Effector CD8-positive, alpha-beta T cell (primary cell): ENCODE measurements around the gene RASAL1.

ENCODE experiments used
- DNase-seq: peaks from one replicate; lab custom pipeline; 2025; lab: John Stamatoyannopoulos, UW

Gene RASAL1

DNA sequence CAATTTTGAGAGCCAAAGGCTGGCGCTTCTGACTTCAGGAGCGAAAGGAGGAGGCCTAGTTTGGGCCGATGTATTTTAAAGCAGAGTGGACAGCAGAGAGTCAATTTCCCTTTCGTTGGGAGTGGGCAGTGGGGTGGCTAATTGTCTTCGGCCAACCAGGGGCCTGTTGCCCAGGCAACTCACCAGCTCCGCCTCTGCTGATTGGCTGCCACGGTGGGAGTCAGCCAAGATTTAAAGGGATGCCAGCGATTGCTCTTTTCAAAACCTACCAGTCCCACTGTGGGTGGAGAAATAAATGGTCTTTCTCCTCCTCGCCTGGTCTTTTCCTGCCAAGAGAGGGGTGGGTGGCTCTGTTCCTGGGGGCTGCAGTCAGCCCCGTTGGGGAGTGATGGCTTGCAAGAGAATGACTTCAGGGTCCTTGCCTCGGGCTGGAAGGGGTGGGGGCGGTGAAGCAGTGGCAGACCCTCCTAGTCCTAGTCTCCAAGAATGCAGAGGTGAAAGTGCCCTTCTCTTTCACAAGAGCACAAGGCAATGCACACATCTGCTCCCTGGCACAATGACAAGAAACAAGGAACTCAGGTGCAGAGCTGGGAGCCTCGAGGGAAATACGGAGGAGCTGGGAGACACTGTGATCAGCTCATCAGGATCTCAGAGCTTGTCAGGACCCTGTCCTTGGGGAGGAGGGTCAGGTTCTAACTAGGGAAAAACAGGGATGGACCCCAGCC lies 37.7 kb downstream of the RASAL1 start:
- no peak for DNase-seq

- no peak for DNase-seq
These were observed 38.7 kb downstream of the RASAL1 start for GRCh38 chr12:113096675-113097461.

DNA sequence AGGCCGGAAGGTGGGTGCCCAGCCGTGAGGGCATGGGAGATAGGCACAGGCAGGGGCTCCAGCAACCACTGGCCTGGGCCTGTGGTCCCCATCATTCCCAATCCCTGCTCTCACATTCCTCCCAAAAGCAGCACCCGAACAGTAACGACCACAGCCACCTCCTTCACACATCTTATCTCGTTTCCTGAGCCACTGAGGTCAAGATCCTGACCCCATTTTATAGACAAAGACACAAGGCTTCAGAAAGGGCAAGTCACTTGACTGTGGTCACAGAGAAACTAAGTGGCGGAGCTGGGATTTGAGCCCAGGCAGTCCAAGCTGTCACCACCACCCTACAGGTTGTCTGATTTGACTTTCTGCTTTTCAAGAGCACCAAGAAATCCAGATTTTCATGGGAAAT lies 40.2 kb downstream of the RASAL1 start:
- no peak for DNase-seq

- DNase-seq, result no peak
These were observed 40.8 kb downstream of the RASAL1 start for GRCh38 chr12:113094738-113095137.

GRCh38 chr12:113093409-113094101 lies 42.0 kb downstream of the RASAL1 start:
- DNase-seq, result no peak

- DNase-seq, result no peak
These were observed 42.8 kb downstream of the RASAL1 start for GRCh38 chr12:113092607-113093408.

DNA sequence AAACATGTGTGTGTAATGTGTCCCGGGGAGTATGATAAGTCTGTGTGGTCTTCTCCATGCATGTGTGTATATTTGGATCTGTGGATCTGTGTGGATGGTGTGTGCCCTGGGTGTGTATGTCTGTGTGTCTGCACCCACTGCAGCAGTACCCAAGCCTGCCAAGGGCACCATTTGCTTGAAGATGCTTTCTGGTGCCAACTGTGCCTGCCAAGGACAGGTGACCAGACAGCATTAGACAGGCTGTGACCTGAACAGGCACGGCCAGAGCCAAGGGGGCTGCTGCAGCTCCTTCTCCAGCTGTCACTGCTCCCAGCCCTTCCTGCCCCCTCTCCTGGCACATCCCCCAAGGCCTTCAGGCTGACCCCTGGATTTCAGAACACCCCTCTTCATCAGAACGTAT lies 44.1 kb downstream of the RASAL1 start:
- no peak for DNase-seq

DNA sequence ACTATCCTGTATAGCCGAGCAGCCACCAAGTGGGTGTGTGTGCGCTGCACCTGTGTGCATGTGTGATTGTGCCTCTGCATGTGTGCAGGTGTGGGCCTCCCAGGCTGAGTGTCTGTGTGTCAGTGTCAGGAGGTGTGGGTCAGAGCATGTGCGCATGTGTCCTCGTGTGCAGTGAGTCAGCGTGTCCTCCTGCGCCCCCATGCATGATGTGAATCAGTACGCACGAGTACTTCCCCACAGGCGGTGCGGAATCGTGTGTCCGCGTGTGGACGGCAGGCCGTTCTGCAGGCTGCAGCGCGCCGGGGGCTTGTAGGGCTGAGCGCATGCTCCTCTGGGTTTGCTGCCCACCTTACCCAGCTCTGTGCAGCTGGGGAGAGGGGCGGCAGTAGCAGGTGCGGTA lies 44.8 kb downstream of the RASAL1 start:
- DNase-seq, result no peak

DNA sequence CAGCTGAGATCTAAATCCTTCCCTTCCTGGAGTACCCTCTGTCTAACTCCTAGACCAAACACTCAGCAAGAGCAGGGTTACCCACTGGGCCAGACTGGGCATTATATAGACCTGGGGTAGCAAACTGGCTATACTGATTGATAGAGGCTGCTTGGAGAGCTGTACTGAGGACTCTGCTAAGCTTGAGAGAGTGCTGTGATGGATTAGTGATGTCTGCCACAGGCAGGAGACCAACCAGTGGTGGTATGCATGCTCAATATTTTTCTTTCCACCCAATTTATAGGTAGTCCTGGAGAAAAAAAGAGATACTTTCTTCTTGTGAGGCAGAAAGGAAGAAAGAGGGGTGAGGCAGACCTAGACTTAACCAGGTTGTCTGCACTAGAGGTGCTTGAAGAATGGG lies 45.7 kb downstream of the RASAL1 start:
- no peak for DNase-seq

DNA sequence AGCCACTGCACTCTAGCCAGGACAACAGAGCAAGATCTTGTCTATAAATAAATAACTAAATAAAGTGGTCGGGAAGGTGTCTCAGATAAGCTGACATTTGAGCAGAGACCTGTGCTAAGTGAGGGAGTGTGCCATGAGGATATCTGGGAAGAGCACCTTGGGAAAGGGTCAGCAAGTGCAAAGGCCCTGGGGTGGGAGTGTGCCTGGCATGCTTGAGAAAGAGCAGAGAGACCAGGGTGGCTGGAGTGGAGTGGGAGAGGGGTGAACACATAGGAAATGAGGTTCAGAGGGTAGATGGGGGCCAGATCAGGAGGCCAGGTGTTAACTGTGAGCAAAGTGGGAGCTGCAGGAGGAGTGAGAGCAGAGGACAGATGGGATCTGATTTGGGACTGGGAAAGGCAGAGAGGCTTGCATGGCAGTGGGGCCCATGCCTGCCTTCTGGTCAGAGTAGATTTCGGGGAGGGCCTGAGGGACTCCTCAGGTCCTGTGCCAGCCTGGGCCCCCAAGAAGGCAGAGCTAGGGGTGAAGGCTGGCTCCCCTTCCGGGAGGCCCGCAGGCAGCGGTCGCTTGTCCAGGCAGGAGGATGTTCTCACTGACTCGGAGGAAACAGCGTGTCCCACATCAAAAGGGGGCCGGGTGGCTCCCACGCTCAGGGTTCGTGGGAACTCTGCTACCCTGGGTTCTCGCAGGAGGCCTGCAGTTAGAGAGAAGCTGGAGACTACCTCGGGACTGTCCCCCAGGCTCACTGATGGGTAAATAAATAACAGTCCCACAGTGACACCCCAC lies 46.4 kb downstream of the RASAL1 start:
- peak; percentile 15 for DNase-seq

DNA sequence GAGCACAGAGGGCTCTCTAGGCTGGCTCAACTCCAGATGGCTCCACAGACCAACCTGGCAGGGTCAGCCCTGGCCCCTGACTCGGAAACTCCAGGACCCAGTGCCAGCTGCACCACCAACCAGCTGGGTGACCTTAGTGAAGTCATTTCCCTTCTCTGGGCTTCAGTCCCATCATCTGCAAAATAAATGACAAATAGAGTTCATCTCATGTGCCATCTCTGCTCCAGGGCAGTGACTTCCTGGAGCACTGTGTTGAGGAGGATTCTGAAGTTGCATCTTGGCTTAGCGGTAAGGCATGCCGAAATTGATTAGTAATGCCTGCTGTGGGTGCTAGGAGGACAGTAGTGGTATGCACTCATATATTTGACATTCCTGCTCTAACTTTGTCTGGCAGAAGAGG lies 47.5 kb downstream of the RASAL1 start:
- DNase-seq, result no peak

DNA sequence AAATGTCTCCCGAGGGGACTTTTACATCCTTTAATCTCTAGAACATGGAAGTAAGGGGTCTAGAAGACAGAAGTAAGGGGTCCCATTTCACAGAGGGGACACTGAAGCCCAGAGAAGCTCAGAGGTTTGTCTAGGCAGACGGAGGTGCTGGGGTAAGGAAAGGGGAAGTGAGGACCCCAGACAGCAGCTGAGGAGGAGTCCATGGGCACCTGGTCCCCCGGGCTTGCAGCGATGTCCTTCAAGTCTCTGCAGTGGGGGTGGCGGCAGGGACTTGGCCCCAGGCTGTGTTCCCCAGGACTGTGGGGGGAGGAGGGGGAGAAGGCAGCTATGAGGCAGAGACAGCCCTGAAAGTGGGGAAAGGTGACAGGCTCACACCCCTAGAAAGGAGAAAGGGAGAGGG lies 48.4 kb downstream of the RASAL1 start:
- no peak for DNase-seq

GRCh38 chr12:113086249-113087164 lies 49.1 kb downstream of the RASAL1 start:
- no peak for DNase-seq

- no peak for DNase-seq
These were observed 51.6 kb downstream of the RASAL1 start for GRCh38 chr12:113083863-113084435.

DNA sequence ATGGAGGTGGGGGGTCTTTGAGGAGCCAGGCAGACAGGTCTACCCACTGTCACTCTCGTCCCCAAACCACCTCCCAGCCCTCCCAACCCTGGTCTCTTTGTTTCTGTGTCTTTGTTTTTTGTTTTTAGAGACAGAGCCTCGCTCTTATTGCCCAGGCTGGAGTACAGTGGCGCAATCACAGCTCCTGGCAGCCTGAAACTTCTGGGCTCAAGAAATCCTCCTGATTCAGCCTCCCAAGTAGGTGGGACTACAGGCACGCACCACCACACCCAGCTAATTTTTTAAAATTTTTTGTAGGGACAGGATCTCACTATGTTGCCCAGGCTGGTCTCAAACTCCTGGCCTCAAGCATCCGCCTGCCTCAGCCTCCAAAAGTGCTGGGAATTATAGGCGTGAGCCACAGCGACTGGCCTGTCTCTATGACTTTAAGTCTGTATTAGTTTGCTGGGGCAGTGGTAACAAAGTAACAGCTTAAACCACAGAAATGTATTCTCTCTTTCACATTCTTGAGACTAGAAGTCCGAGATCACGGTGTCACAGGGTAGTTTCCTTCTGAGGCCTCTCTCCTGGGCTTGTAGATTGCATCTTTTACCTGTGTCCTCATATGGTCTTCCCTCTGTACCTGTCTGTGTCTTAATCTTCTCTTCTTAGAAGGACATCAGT lies 52.9 kb downstream of the RASAL1 start:
- no peak for DNase-seq

- no peak for DNase-seq
These were observed 53.7 kb downstream of the RASAL1 start for GRCh38 chr12:113081873-113082272.

GRCh38 chr12:113077859-113078255 lies 57.7 kb downstream of the RASAL1 start:
- DNase-seq, result no peak

DNA sequence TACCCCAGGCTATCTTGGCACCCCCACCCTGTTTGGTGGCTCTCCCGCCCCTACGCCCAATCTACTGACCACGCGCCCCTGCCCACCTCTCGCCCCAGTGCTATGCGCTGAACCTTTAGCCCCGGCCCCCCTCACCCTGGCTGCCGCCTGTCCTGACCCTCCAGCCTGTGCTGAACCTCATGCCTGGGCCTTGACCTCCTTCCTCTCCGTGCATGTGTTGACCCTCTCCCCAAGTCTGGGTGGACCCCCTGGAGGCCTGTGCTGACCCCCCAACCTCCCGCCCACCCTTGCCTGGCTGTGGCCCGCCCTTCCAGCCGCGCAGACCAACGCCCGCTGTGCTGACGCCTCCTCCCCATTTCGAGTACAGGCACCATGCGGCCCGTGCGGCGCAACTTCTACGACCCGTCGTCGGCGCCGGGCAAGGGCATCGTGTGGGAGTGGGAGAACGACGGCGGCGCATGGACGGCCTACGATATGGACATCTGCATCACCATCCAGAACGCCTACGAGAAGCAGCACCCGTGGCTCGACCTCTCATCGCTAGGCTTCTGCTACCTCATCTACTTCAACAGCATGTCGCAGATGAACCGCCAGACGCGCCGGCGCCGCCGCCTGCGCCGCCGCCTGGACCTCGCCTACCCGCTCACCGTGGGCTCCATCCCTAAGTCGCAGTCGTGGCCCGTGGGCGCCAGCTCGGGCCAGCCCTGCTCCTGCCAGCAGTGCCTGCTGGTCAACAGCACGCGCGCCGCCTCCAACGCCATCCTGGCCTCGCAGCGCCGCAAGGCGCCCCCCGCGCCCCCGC lies 58.3 kb downstream of the RASAL1 start:
- no peak for DNase-seq
